T-helper 17 cell (primary cell): ENCODE measurements around the gene PLXNA4. TPM values are rescaled to one million over a fixed set of nuclear protein-coding genes. Genes with fewer than 3 reads are reported as not detected.
A peak's percentile ranks its signal among the peaks of the same experiment; 100 is the strongest.

Experiments used
- ATAC-seq: fragments of 150-1000 bp; cut with Tn5 transposase; 2 replicates; pipeline ENCODE4 v1.10.0; 2021; ENCODE audit warnings: mild to moderate bottlenecking, moderate library complexity
- DNase-seq, 3 donors: peaks; one replicate each; pipeline versions ENCODE4 v3.0.0 to v3.0.0-alpha.2; 2020 to 2021
- H3K9me3 ChIP-seq: one replicate; pipeline ENCODE4 v1.7.0; 2013; ENCODE audit warnings: low read length, mild to moderate bottlenecking; ENCODE audit not compliant: control insufficient read depth, poor library complexity, severe bottlenecking
- H3K27ac Mint-ChIP-seq: one replicate; pipeline ENCODE4 v1.8.0; 2022; ENCODE audit warnings: mild to moderate bottlenecking, moderate library complexity, mixed read lengths
- H3K27me3 Mint-ChIP-seq: one replicate; pipeline ENCODE4 v1.8.0; 2022; ENCODE audit warnings: mixed read lengths
- H3K36me3 Mint-ChIP-seq: one replicate; pipeline ENCODE4 v1.8.0; 2022; ENCODE audit warnings: low read depth, mixed read lengths
- H3K4me1 Mint-ChIP-seq: one replicate; pipeline ENCODE4 v1.8.0; 2022; ENCODE audit warnings: mild to moderate bottlenecking, mixed read lengths
- H3K4me3 Mint-ChIP-seq: one replicate; pipeline ENCODE4 v1.8.0; 2022; ENCODE audit warnings: mild to moderate bottlenecking, moderate library complexity, mixed read lengths
- total RNA-seq, 4 donors: library from RNA in 2 of 4; stranded (reverse) in 2 of 4; gene quantifications; one replicate each; pipeline ENCODE4 v1.2.3 and lab custom pipeline; 2022 to 2026

PLXNA4 gene
- total RNA-seq, 2 donors from 2014 or later = 9.5 to 11.7 TPM

DNA sequence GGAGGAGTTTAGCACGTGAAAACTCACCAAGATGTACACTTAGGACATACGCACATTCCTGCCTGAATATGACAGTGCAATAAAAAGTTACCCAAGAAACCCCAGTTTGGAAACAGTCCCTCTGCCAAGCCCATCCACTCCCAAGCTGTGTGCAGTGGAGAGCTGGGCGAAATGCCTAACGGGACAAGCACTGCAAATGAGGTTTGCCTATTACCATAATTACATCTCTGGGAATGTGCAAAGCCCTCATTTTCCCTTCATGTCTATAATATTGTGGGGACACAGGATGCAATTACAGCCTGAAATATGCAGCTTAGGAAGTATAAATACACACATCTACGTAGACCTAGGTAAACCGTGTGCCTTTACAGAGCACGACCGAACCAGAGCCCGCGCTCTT lies 117.5 kb downstream of the PLXNA4 start:
- peaks cover 15% of the 10 kb centered on the region for H3K4me1 Mint-ChIP-seq
- peaks cover 5% of the 10 kb centered on the region for H3K27me3 Mint-ChIP-seq
- no peak overlapping the region for H3K4me3 Mint-ChIP-seq
- H3K9me3 ChIP-seq = no peaks in the 10 kb centered on the region
- H3K36me3 Mint-ChIP-seq = peaks cover 2% of the 10 kb centered on the region
- DNase-seq (no peak), ATAC-seq (no peak)
- H3K27ac Mint-ChIP-seq = no peak overlapping the region

DNA sequence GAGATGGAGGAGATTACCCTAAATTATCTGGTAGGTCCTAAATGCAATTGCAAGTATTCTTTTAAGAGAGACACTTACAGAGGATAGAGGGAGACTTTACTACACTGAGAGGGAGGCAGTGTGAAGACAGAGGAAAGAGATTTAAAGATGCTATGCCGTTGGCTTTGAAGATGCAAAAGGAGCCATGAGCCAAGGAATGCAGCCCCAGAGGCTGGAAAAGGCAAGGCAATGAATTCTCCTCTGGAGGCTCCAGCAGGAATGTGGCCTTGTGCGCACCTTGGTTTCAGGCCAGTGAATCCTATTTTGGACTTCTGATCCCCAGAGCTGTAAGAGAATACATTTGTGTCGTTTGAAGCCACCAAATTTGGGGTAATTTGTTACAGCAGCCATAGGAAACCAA lies 118.6 kb downstream of the PLXNA4 start:
- no peaks in the 10 kb centered on the region for H3K9me3 ChIP-seq

DNA sequence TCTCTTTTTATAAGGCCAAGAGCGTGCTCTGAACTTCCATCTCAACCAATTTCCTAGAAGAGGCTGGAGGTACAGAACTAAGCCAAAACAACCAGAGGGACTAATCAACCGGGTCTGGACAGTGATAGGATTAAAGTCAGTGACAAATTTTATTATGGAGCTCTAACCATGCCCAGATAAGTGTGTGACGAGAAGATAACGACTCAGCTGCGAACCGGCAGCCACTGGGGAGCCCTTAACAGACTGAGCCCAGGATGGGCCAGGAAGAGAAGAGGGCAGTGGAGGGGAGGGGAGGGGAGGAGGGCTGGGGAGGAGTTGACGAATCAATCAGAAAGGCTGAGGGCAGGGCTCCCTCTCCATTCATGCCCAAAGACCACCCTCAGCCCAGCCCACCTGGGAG lies 119.9 kb downstream of the PLXNA4 start:
- Mint-ChIP-seq H3K36me3 (peaks cover 2% of the 10 kb centered on the region), H3K27me3 (peaks cover 5% of the 10 kb centered on the region), H3K4me3 (no peak overlapping the region), H3K4me1 (peaks cover 20% of the 10 kb centered on the region), H3K27ac (no peak overlapping the region)
- no peak for DNase-seq
- H3K9me3 ChIP-seq = no peaks in the 10 kb centered on the region
- ATAC-seq = no peak

More for the DNA sequence above, 118.6 kb downstream of the PLXNA4 start:
- ATAC-seq (no peak), DNase-seq (no peak)
- Mint-ChIP-seq H3K4me3 (no peak overlapping the region), H3K36me3 (peaks cover 2% of the 10 kb centered on the region), H3K27me3 (peaks cover 5% of the 10 kb centered on the region), H3K27ac (no peak overlapping the region), H3K4me1 (peaks cover 18% of the 10 kb centered on the region)

DNA sequence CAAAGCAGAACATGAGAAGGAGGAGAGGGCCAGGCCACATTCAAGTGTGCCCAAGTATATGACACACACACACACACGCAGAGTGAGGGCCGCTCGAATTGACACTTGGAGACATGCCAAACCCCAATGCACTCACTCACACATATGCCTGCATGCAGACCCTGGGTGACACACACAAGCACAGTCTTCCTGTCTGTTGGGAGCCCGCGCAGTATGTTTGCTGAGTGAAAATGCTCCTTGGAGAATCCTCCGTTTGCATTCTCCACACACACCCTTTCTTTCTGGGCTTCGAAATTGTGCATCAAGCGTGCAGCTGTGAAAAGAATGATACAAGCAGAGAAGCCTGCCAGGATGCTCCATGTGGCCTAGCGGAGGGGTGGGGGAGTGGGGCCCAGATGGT lies 120.9 kb downstream of the PLXNA4 start:
- Mint-ChIP-seq H3K4me1 (peaks cover 20% of the 10 kb centered on the region), H3K27me3 (peaks cover 5% of the 10 kb centered on the region), H3K36me3 (peaks cover 2% of the 10 kb centered on the region), H3K27ac (no peak overlapping the region), H3K4me3 (no peak overlapping the region)
- no peak for DNase-seq
- ATAC-seq = no peak
- no peaks in the 10 kb centered on the region for H3K9me3 ChIP-seq

DNA sequence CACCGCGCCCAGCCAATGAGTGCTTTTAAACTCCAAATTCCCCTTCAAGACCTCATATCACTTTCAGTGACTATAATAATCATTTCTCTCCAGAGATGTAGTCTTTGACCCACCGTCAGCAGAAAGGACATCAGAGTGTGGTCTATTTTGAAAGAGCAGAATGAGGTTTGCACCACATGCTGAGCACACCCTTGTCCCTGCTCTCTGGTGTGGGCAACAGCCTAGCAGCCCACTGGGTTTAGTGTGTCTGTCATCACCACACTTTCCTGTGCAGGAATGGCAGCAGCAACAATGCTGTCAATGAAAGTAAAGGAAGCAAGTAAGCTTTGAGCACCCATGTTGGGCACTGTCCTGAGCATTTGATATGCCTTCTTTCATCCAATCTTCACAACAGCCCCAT lies 122.4 kb downstream of the PLXNA4 start:
- no peak overlapping the region for H3K27ac Mint-ChIP-seq
- ATAC-seq (no peak), DNase-seq (no peak)
- no peaks in the 10 kb centered on the region for H3K9me3 ChIP-seq
- no peaks in the 10 kb centered on the region for H3K36me3 Mint-ChIP-seq
- H3K4me3 Mint-ChIP-seq = peak overlapping the region; percentile 25
- H3K27me3 Mint-ChIP-seq = peaks cover 5% of the 10 kb centered on the region
- H3K4me1 Mint-ChIP-seq = peaks cover 22% of the 10 kb centered on the region

DNA sequence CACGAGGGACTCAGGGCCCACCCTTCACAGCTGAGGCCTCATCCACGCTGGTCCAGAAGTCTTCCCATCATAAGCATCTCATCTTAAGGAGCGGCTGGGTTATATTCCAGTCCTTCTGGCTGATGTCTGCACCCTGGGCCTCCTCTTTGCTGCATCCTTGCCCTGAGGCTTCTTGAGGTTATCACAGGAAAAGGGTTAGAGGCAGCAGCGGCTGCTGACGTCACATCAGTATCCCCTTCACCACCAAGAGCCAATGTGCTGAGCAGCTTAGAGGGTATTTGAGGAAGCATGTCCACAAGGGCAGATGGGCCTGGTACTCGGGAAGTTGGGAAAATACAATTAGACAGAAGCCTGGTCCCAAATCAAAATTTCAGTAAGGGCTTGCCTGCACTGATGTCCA lies 125.1 kb downstream of the PLXNA4 start:
- peaks cover 5% of the 10 kb centered on the region for H3K27me3 Mint-ChIP-seq
- peak overlapping the region; percentile 8 for H3K27ac Mint-ChIP-seq
- peaks cover 26% of the 10 kb centered on the region for H3K4me1 Mint-ChIP-seq
- DNase-seq = no peak
- H3K9me3 ChIP-seq = no peaks in the 10 kb centered on the region
- peak; percentile 78 for ATAC-seq
- peak overlapping the region; percentile 9 for H3K4me3 Mint-ChIP-seq
- H3K36me3 Mint-ChIP-seq = no peaks in the 10 kb centered on the region

DNA sequence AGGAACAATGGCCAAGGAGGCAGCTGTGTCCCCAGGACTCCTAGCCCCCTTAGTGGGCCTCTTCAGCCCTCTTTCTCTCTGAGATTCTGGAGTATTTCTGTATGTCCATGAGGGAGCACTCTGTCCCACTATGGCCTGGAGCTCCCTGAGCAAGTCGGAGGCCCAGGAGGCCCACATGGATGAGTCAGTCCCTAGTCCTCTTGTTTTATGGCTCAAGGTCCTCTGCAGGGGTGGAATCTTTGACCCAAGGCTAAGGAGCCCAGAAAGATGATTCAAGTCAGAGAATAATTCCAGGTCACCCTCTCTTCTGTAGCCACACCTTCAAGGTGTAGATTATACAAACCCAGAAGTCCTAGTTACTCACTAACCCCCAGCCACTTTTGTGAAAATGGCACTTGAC lies 125.6 kb downstream of the PLXNA4 start:
- Mint-ChIP-seq H3K4me1 (peaks cover 27% of the 10 kb centered on the region), H3K27ac (no peak overlapping the region), H3K36me3 (no peaks in the 10 kb centered on the region), H3K27me3 (peaks cover 5% of the 10 kb centered on the region), H3K4me3 (peak overlapping the region; percentile 7)
- no peaks in the 10 kb centered on the region for H3K9me3 ChIP-seq
- DNase-seq (no peak), ATAC-seq (no peak)

DNA sequence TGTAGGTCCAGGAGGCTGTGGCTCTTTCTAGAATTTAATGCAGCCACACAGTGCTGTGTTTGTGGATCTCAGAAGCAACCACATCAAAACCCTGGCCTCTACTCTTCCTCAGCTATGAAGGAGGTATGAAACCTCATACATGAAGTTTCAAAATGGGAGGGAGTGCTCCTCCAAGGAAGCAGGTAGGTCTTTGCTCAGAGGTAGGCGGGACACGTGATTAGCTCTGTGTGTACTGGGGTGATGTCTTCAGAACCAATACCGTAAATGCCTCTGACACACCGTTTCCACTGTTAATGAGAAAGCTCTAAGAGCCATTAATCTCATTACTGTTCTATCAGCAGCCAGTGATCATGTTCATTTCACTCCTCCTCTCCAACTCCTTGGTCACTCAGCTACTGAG lies 126.1 kb downstream of the PLXNA4 start:
- Mint-ChIP-seq H3K4me3 (peak overlapping the region; percentile 7), H3K4me1 (peaks cover 28% of the 10 kb centered on the region), H3K27ac (no peak overlapping the region), H3K27me3 (peaks cover 5% of the 10 kb centered on the region), H3K36me3 (no peaks in the 10 kb centered on the region)
- H3K9me3 ChIP-seq = no peaks in the 10 kb centered on the region
- DNase-seq = no peak
- peak; percentile 16 for ATAC-seq

DNA sequence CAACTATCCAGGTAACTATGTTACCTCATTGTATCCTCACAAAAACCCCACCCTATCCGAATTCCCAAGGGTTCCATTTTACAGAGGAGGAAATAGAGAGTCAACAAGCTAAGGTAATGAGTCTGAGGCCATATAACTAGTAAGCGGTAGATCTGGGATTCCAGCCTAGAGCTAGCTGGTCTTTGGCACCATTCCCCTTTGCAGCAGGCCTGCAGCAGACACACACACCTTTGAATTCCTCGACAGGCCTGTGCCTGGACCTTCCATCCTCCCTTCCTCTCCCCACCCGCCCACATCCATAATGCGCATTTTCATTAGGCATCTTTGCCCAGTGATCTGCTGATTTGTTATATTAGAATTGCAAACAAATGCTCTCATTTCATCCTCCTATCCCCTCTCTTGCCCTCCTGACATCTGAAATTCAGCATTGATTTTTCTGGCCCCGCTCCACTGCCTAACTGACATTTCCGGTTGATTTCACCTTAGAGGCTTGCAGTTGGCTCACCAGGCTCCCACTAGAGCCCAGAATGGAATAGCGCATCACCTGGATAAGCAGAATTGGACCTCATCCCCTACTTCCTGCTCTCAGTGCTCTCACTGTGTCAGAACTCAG lies 129.5 kb downstream of the PLXNA4 start:
- H3K4me3 Mint-ChIP-seq = no peak overlapping the region
- H3K4me1 Mint-ChIP-seq = peaks cover 28% of the 10 kb centered on the region
- no peaks in the 10 kb centered on the region for H3K27me3 Mint-ChIP-seq
- H3K9me3 ChIP-seq = no peaks in the 10 kb centered on the region
- no peak for ATAC-seq
- no peak for DNase-seq
- H3K27ac Mint-ChIP-seq = no peak overlapping the region
- H3K36me3 Mint-ChIP-seq = peaks cover 2% of the 10 kb centered on the region

DNA sequence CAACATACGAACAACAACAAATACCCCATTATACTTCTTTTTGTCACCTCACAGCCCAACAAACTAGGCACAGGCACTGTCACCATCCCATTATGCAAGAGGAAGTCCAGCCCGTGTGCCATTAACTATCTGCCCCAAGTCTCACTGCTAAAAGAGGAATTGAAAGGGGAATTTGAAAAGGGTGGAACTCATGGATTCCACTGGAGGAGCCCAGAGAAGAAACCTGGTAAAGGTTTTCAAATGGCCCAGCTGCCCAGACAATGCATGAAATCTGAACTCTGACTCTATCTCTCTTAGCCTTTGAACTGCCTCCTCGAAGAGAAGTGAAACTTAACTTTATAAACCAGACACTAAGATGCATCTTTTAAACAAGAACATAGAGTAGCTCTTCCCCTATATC lies 130.0 kb downstream of the PLXNA4 start:
- DNase-seq (no peak), ATAC-seq (no peak)
- no peak overlapping the region for H3K27ac Mint-ChIP-seq
- H3K4me1 Mint-ChIP-seq = peaks cover 24% of the 10 kb centered on the region
- H3K27me3 Mint-ChIP-seq = no peaks in the 10 kb centered on the region
- no peaks in the 10 kb centered on the region for H3K9me3 ChIP-seq
- H3K36me3 Mint-ChIP-seq = peaks cover 2% of the 10 kb centered on the region
- no peak overlapping the region for H3K4me3 Mint-ChIP-seq

DNA sequence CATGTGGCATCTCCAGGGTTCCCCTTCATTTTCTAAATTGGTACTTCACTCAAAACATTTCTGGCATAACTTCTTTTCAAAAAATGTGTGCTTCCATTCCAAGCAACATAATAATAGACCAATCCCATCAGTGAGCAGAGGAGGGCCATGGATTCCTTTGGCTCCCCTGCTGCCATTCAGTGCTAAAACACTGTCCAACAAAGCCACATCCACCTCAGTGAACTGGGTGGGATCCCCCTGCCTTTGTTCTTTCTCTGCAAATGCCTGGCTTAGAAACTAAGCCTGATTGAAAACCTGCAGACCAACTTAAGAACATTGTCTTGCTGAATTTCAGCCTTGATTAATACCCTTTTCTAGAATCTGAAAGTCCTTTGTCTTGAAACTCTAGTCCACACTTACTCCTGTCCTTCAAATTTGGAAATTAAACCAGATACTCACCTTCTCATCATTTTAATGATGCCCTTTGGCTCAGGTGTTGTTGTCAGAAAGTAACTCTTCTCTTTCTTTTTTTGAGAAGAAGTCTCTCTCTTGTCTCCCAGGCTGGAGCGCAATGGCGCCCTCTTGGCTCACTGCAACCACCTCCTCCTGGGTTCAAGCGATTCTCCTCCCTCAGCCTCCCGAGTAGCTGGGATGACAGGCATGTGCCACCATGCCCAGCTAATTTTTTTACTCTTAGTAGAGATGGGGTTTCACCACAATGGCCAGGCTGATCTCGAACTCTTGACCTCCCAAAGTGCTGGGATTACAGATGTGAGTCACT lies 132.3 kb downstream of the PLXNA4 start:
- peak overlapping the region; percentile 22 for H3K4me3 Mint-ChIP-seq
- no peaks in the 10 kb centered on the region for H3K9me3 ChIP-seq
- no peaks in the 10 kb centered on the region for H3K27me3 Mint-ChIP-seq
- no peak for DNase-seq
- H3K27ac Mint-ChIP-seq = peak overlapping the region; percentile 44
- ATAC-seq = no peak
- H3K36me3 Mint-ChIP-seq = peaks cover 2% of the 10 kb centered on the region
- peaks cover 18% of the 10 kb centered on the region for H3K4me1 Mint-ChIP-seq

DNA sequence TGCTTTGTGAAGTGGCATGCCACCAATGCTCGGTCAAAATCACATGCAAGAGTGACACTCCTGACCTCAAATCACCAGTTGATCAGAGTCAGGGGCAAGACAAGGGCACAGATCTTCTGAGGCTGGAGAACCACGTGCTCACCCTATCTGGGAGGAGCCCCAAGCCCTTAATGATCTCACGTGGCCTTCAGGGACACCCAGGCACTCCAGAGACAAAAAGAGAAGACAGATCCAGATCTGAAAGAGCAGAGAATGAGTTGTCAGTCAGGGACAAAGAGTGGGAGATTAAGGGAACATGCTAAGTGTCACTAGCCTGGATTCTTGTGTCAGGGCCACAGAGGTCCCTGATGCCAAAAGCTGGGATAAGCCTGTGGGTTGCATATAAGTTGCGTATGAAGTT lies 134.3 kb downstream of the PLXNA4 start:
- Mint-ChIP-seq H3K27me3 (no peaks in the 10 kb centered on the region), H3K4me3 (peak overlapping the region; percentile 66), H3K4me1 (peaks cover 30% of the 10 kb centered on the region), H3K27ac (peak overlapping the region; percentile 43), H3K36me3 (peaks cover 2% of the 10 kb centered on the region)
- DNase-seq (no peak), ATAC-seq (no peak)
- H3K9me3 ChIP-seq = no peaks in the 10 kb centered on the region

DNA sequence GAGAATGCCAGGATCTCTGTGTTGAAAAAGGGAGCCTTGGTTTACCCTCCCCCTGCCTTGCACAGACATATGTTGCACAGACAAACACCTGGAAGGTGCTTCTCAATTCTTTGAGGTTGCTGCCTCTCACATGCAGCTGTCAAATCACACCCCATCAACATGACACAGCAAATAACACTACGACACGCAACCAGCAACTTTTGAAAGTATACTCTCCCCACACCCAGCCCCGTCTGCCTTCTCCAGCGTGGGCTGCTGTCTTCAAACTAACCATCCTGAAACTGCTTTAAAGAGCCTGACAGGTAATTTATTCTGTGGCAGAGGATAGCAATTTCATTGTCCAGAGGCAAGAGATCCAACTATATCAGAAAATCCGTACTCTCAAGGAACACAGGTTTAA lies 136.1 kb downstream of the PLXNA4 start:
- Mint-ChIP-seq H3K4me3 (no peak overlapping the region), H3K36me3 (peaks cover 2% of the 10 kb centered on the region), H3K27ac (peak overlapping the region; percentile 39), H3K4me1 (peaks cover 38% of the 10 kb centered on the region), H3K27me3 (peaks cover 7% of the 10 kb centered on the region)
- H3K9me3 ChIP-seq = no peaks in the 10 kb centered on the region
- DNase-seq = no peak
- no peak for ATAC-seq

DNA sequence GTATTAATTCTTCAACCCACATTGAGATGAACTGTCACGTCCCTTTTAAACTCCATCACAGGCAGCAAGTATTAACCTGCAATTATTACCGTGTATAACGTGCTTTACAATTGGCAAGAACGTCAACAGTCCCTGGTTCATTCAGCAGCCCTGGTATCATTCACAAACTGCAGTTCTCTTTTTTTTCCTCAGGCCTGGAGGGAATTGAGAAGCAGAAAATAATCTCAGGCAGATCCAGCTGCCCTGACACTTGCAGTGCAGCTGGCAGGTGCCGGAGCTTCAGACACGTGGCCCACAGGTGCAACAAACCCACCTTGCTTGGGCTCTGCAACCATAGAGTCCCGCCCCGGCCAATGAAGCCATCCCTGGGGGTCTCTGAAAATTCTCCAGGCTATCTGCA lies 137.3 kb downstream of the PLXNA4 start:
- Mint-ChIP-seq H3K36me3 (peaks cover 2% of the 10 kb centered on the region), H3K27ac (no peak overlapping the region), H3K4me1 (peaks cover 41% of the 10 kb centered on the region), H3K4me3 (no peak overlapping the region), H3K27me3 (peaks cover 7% of the 10 kb centered on the region)
- H3K9me3 ChIP-seq = no peaks in the 10 kb centered on the region
- no peak for DNase-seq
- ATAC-seq = no peak
